ENCODE results near the gene DAP3.

GRCh38 chr1:155678027-155678426, 10.9 kb upstream of the DAP3 start:
- TF ChIP-seq, protein P1, sequence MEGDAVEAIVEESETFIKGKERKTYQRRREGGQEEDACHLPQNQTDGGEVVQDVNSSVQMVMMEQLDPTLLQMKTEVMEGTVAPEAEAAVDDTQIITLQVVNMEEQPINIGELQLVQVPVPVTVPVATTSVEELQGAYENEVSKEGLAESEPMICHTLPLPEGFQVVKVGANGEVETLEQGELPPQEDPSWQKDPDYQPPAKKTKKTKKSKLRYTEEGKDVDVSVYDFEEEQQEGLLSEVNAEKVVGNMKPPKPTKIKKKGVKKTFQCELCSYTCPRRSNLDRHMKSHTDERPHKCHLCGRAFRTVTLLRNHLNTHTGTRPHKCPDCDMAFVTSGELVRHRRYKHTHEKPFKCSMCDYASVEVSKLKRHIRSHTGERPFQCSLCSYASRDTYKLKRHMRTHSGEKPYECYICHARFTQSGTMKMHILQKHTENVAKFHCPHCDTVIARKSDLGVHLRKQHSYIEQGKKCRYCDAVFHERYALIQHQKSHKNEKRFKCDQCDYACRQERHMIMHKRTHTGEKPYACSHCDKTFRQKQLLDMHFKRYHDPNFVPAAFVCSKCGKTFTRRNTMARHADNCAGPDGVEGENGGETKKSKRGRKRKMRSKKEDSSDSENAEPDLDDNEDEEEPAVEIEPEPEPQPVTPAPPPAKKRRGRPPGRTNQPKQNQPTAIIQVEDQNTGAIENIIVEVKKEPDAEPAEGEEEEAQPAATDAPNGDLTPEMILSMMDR (conservative IDR thresholded peaks at IDR 0.05 in 1 of 2, IDR thresholded peaks at IDR 0.05 in 1 of 2; ENCODE audit: extremely low read depth in 1 of 2, insufficient read depth in 1 of 2, low read depth in 1 of 2, low read length in 2 of 2): no peak
- no peak for TF ChIP-seq EZH2 (IDR thresholded peaks at IDR 0.05; ENCODE audit: borderline replicate concordance, low read length)

Data from mammary epithelial cell (primary cell).